Osteoblast (primary cell): Measurements from ENCODE around the gene DGKB. TPM values are rescaled to one million over a fixed set of nuclear protein-coding genes. Genes with fewer than 3 reads are reported as not detected.
A peak's percentile ranks its signal among the peaks of the same experiment; 100 is the strongest.

ENCODE experiments used
- DNase-seq: peaks from one replicate; pipeline ENCODE4 v3.0.0; 2011; ENCODE audit warnings: low spot score, mixed read lengths; ENCODE audit not compliant: insufficient read length; ENCODE audit errors: missing footprints
- H2AFZ ChIP-seq: 2 replicates; pipeline ENCODE4 v1.6.0; 2011; ENCODE audit warnings: mild to moderate bottlenecking, low read length
- H3K27ac ChIP-seq: 2 replicates; pipeline ENCODE4 v1.5.1; 2011; ENCODE audit warnings: mild to moderate bottlenecking, low read depth, low read length, moderate library complexity
- H3K27me3 ChIP-seq: 2 replicates; pipeline ENCODE4 v1.6.0; 2012; ENCODE audit warnings: mild to moderate bottlenecking, control low read depth, inconsistent platforms, low read length, moderate library complexity; ENCODE audit not compliant: insufficient read depth
- H3K36me3 ChIP-seq: 2 replicates; pipeline ENCODE4 v1.5.1; 2011; ENCODE audit warnings: mild to moderate bottlenecking, low read length, control low read depth, moderate library complexity; ENCODE audit not compliant: insufficient read depth
- H3K4me1 ChIP-seq: 2 replicates; pipeline ENCODE4 v1.5.1; 2011; ENCODE audit warnings: mild to moderate bottlenecking, low read length, control low read depth, moderate library complexity; ENCODE audit not compliant: insufficient read depth
- H3K4me2 ChIP-seq: 2 replicates; pipeline ENCODE4 v1.6.0; 2011; ENCODE audit warnings: mild to moderate bottlenecking, low read length; ENCODE audit not compliant: insufficient read depth
- H3K4me3 ChIP-seq: fragments of 200-600 bp; sonication (generic); 3 replicates; pipeline ENCODE4 v1.5.1; 2012; ENCODE audit warnings: mild to moderate bottlenecking, low read length, inconsistent platforms; ENCODE audit not compliant: insufficient read depth
- H3K79me2 ChIP-seq: 2 replicates; pipeline ENCODE4 v1.6.0; 2012; ENCODE audit warnings: mild to moderate bottlenecking, low read length, control low read depth, inconsistent platforms; ENCODE audit not compliant: insufficient read depth
- H3K9me3 ChIP-seq: 2 replicates; pipeline ENCODE4 v1.5.1; 2011; ENCODE audit warnings: low read depth, low read length, control low read depth
- H4K20me1 ChIP-seq: 2 replicates; pipeline ENCODE4 v1.6.0; 2012; ENCODE audit warnings: mild to moderate bottlenecking, low read length, control low read depth; ENCODE audit not compliant: insufficient read depth
- CTCF ChIP-seq: IDR thresholded peaks from 2 replicates; pipeline ENCODE4 v1.5.1; 2011; ENCODE audit warnings: mild to moderate bottlenecking, low read depth, low read length, moderate library complexity; ENCODE audit errors: extremely low read depth
- total RNA-seq: library from RNA; depleted of rRNA; stranded (reverse); fragments of >200 nt; gene quantifications from 2 replicates; pipeline ENCODE4 v1.2.3, GENCODE V29; 2012

The DGKB gene
- total RNA-seq, 1 donor = 1.1 TPM

GRCh38 chr7:14691034-14691433 is 211.5 kb downstream of the DGKB start:
- no peaks in the 10 kb centered on the region for H3K36me3 ChIP-seq
- no peak for DNase-seq
- no peaks in the 10 kb centered on the region for H3K9me3 ChIP-seq
- no peak overlapping the region for H3K4me2 ChIP-seq
- peaks cover 14% of the 10 kb centered on the region for H3K4me1 ChIP-seq
- no peak for TF ChIP-seq CTCF
- H4K20me1 ChIP-seq = no peaks in the 10 kb centered on the region
- no peak overlapping the region for H3K4me3 ChIP-seq
- H3K27ac ChIP-seq = no peak overlapping the region
- no peaks in the 10 kb centered on the region for H3K79me2 ChIP-seq
- H3K27me3 ChIP-seq = no peaks in the 10 kb centered on the region
- no peak overlapping the region for H2AFZ ChIP-seq

- H3K4me3 ChIP-seq = no peak overlapping the region
- no peaks in the 10 kb centered on the region for H4K20me1 ChIP-seq
- no peak overlapping the region for H3K27ac ChIP-seq
- H3K4me1 ChIP-seq = peaks cover 14% of the 10 kb centered on the region
- H3K27me3 ChIP-seq = no peaks in the 10 kb centered on the region
- H3K9me3 ChIP-seq = no peaks in the 10 kb centered on the region
- H3K4me2 ChIP-seq = no peak overlapping the region
- H3K36me3 ChIP-seq = no peaks in the 10 kb centered on the region
- H3K79me2 ChIP-seq = no peaks in the 10 kb centered on the region
- no peak for DNase-seq
- no peak overlapping the region for H2AFZ ChIP-seq
- TF ChIP-seq CTCF = no peak
Observed at GRCh38 chr7:14690486-14690885, 212.1 kb downstream of the DGKB start.

GRCh38 chr7:14690075-14690474 is 212.5 kb downstream of the DGKB start:
- H3K4me3 ChIP-seq = no peak overlapping the region
- H3K9me3 ChIP-seq = no peaks in the 10 kb centered on the region
- TF ChIP-seq CTCF = no peak
- peaks cover 14% of the 10 kb centered on the region for H3K4me1 ChIP-seq
- H3K27me3 ChIP-seq = no peaks in the 10 kb centered on the region
- no peak overlapping the region for H3K27ac ChIP-seq
- H3K4me2 ChIP-seq = no peak overlapping the region
- no peaks in the 10 kb centered on the region for H4K20me1 ChIP-seq
- no peak overlapping the region for H2AFZ ChIP-seq
- H3K36me3 ChIP-seq = no peaks in the 10 kb centered on the region
- H3K79me2 ChIP-seq = no peaks in the 10 kb centered on the region
- DNase-seq = peak; percentile 61

- H3K4me3 ChIP-seq = no peak overlapping the region
- H4K20me1 ChIP-seq = no peaks in the 10 kb centered on the region
- no peaks in the 10 kb centered on the region for H3K36me3 ChIP-seq
- no peaks in the 10 kb centered on the region for H3K9me3 ChIP-seq
- peak overlapping the region; percentile 43 for H2AFZ ChIP-seq
- peak overlapping the region; percentile 62 for H3K4me2 ChIP-seq
- peaks cover 14% of the 10 kb centered on the region for H3K4me1 ChIP-seq
- DNase-seq = peak; percentile 61
- H3K79me2 ChIP-seq = no peaks in the 10 kb centered on the region
- TF ChIP-seq CTCF = no peak
- no peak overlapping the region for H3K27ac ChIP-seq
- H3K27me3 ChIP-seq = no peaks in the 10 kb centered on the region
Observed at GRCh38 chr7:14688208-14688607, 214.3 kb downstream of the DGKB start.
